Erythroblast (primary cell): ENCODE results near the gene TMEM8B.

Source experiments
- GATA1 ChIP-seq: IDR thresholded peaks from 2 replicates; pipeline ENCODE4 v1.6.1; 2011; ENCODE audit warnings: low read depth, mild to moderate bottlenecking, control low read depth, low read length, moderate library complexity
- POLR2A ChIP-seq: IDR thresholded peaks from 2 replicates; pipeline ENCODE4 v1.6.1; 2011; ENCODE audit warnings: mild to moderate bottlenecking, low read length

- TF ChIP-seq POLR2A (no peak), GATA1 (no peak)
These were observed 13.2 kb downstream of the TMEM8B start for GRCh38 chr9:35842020-35842745.
